PC-3 (cell line): Measurements from ENCODE around the gene TMEM212. TPM values are rescaled to one million over a fixed set of nuclear protein-coding genes. Genes with fewer than 3 reads are reported as not detected.

Experiments
- ATAC-seq: fragments of 200-7000 bp; cut with Tn5 transposase; 2 replicates; pipeline ENCODE4 v1.9.1; 2020; ENCODE audit warnings: mild to moderate bottlenecking, moderate library complexity
- BruUV-seq: library from RNA; stranded (reverse); fragments of 400-500 nt; replicated peaks from 2 replicates; lab custom pipeline; 2021; lab: Mats Ljungman, UMichigan
- CTCF ChIA-PET: fragments of 300-600 bp; sonication (Branson Sonifier 250); formaldehyde crosslinking; loops from one replicate; lab custom pipeline; 2022; ENCODE audit warnings: antibody characterized with exemption; lab: Charles Lee
- POLR2A ChIA-PET: fragments of 300-600 bp; sonication (Branson Sonifier 250); formaldehyde crosslinking; loops from one replicate; lab custom pipeline; 2022; ENCODE audit warnings: antibody characterized with exemption; ENCODE audit not compliant: unreplicated experiment; lab: Charles Lee
- DNase-seq: peaks from one replicate; pipeline ENCODE4 v3.0.0-alpha.2; 2015
- H2AFZ ChIP-seq: fragments of 300-600 bp; sonication (generic); 2 replicates; pipeline ENCODE4 v1.6.0; 2016; ENCODE audit warnings: antibody characterized with exemption, low read length
- H3F3A ChIP-seq: fragments of 300-600 bp; sonication (generic); one replicate; pipeline ENCODE4 v1.6.0; 2017; ENCODE audit warnings: antibody characterized with exemption, low read length, control low read depth, mild to moderate bottlenecking; ENCODE audit not compliant: unreplicated experiment
- H3K27ac ChIP-seq: fragments of 300-600 bp; sonication (generic); 2 replicates; pipeline ENCODE4 v1.5.1; 2016; ENCODE audit warnings: mild to moderate bottlenecking, low read length
- H3K27me3 ChIP-seq: fragments of 300-600 bp; sonication (generic); 2 replicates; pipeline ENCODE4 v1.6.1; 2016; ENCODE audit warnings: low read length, mixed read lengths
- H3K36me3 ChIP-seq: fragments of 300-600 bp; sonication (generic); 2 replicates; pipeline ENCODE4 v1.6.1; 2016; ENCODE audit warnings: low read depth, mixed run types, low read length, mixed read lengths
- H3K4me1 ChIP-seq: fragments of 300-600 bp; sonication (generic); 2 replicates; pipeline ENCODE4 v1.5.1; 2016; ENCODE audit warnings: low read length; ENCODE audit not compliant: insufficient read depth
- H3K4me2 ChIP-seq: fragments of 300-600 bp; sonication (generic); 2 replicates; pipeline ENCODE4 v1.6.0; 2016; ENCODE audit warnings: low read length
- H3K4me3 ChIP-seq: fragments of 300-600 bp; sonication (generic); 2 replicates; pipeline ENCODE4 v1.5.1; 2016; ENCODE audit warnings: mild to moderate bottlenecking, low read length, mixed read lengths
- H3K79me2 ChIP-seq: fragments of 300-600 bp; sonication (generic); 2 replicates; pipeline ENCODE4 v1.6.1; 2017; ENCODE audit warnings: low read length, mixed read lengths
- H3K9ac ChIP-seq: fragments of 300-600 bp; sonication (generic); 2 replicates; pipeline ENCODE4 v1.6.0; 2016; ENCODE audit warnings: mild to moderate bottlenecking, low read length
- H3K9me2 ChIP-seq: fragments of 300-600 bp; sonication (generic); replicated peaks from 2 replicates; pipeline ENCODE4 v1.6.1; 2016; ENCODE audit warnings: mixed run types, low read length, mixed read lengths
- H3K9me3 ChIP-seq: fragments of 300-600 bp; sonication (generic); 2 replicates; pipeline ENCODE4 v1.6.1; 2016; ENCODE audit warnings: low read length, mixed read lengths
- H4K20me1 ChIP-seq: fragments of 300-600 bp; sonication (generic); 2 replicates; pipeline ENCODE4 v1.6.1; 2016; ENCODE audit warnings: low read length, mixed read lengths
- CTCF ChIP-seq: fragments of 300-600 bp; sonication (generic); conservative IDR thresholded peaks from 2 replicates; pipeline ENCODE4 v1.5.1; 2017; ENCODE audit warnings: antibody characterized with exemption, low read depth, mild to moderate bottlenecking, low read length
- EZH2 ChIP-seq: fragments of 300-600 bp; sonication (generic); IDR thresholded peaks from one replicate; pipeline ENCODE4 v1.6.1; 2017; ENCODE audit warnings: antibody characterized with exemption, mild to moderate bottlenecking, low read length; ENCODE audit not compliant: unreplicated experiment
- EZH2phosphoT487 ChIP-seq: fragments of 300-600 bp; sonication (generic); IDR thresholded peaks from 2 replicates; pipeline ENCODE4 v1.6.1; 2018; ENCODE audit warnings: mild to moderate bottlenecking, antibody characterized with exemption, low read length, borderline replicate concordance
- intact Hi-C: fragments of 100-400 bp; cut with micrococcal nuclease; formaldehyde crosslinking; loops from 2 replicates; pipeline ENCODE4 v1.9.0; 2023
- total RNA-seq: library from RNA; depleted of rRNA; stranded (reverse); fragments of >200 nt; gene quantifications from 2 replicates; pipeline ENCODE4 v1.2.3, GENCODE V29; 2014

Gene TMEM212
- total RNA-seq, 1 experiment from 2014 or later = not detected

- ATAC-seq (peak; percentile 48), DNase-seq (peak; percentile 88)
- no peak for TF ChIP-seq CTCF
- BruUV-seq = TSS peak; percentile 75
- intact Hi-C loops = no loop called here
- H3F3A ChIP-seq = no peaks in the 10 kb centered on the region
- no peak overlapping the region for H2AFZ ChIP-seq
- H3K4me1 ChIP-seq = peaks cover 58% of the 10 kb centered on the region
- peaks cover 25% of the 10 kb centered on the region for H3K79me2 ChIP-seq
- H3K9ac ChIP-seq = peak overlapping the region; percentile 77
- H3K27me3 ChIP-seq = no peaks in the 10 kb centered on the region
- ChIA-PET CTCF (interaction anchor here (0.5 kb wide), 1 partner anchor 31 kb away, joined by 4 read pairs; no protein-coding TSS in a partner anchor), POLR2A (interaction anchor here (0.6 to 1.3 kb wide), 5 partner anchors 8 to 152 kb away, joined by 3 to 10 read pairs (median 4); partner anchors contain the start of gene PLD1)
- no peak overlapping the region for H3K4me3 ChIP-seq
- no peaks in the 10 kb centered on the region for H3K9me2 ChIP-seq
- H3K27ac ChIP-seq = peak overlapping the region; percentile 95
- peak overlapping the region; percentile 44 for H3K4me2 ChIP-seq
- H3K9me3 ChIP-seq = no peaks in the 10 kb centered on the region
- H4K20me1 ChIP-seq = no peaks in the 10 kb centered on the region
- no peaks in the 10 kb centered on the region for H3K36me3 ChIP-seq
These were observed 41.2 kb upstream of the TMEM212 start for GRCh38 chr3:171801738-171802589.

- no peaks in the 10 kb centered on the region for H3K36me3 ChIP-seq
- peak overlapping the region; percentile 35 for H3K4me2 ChIP-seq
- no peaks in the 10 kb centered on the region for H4K20me1 ChIP-seq
- no peaks in the 10 kb centered on the region for H3K9me2 ChIP-seq
- no peak for TF ChIP-seq EZH2phosphoT487
- H2AFZ ChIP-seq = no peak overlapping the region
- H3K9me3 ChIP-seq = no peaks in the 10 kb centered on the region
- H3K9ac ChIP-seq = peak overlapping the region; percentile 77
- peak overlapping the region; percentile 95 for H3K27ac ChIP-seq
- DNase-seq = no peak
- intact Hi-C loops = no loop called here
- peaks cover 61% of the 10 kb centered on the region for H3K4me1 ChIP-seq
- no TSS peak for BruUV-seq
- H3F3A ChIP-seq = no peaks in the 10 kb centered on the region
- CTCF ChIA-PET = no interaction called here
- no peak overlapping the region for H3K4me3 ChIP-seq
- H3K27me3 ChIP-seq = no peaks in the 10 kb centered on the region
- H3K79me2 ChIP-seq = peaks cover 26% of the 10 kb centered on the region
- no peak for ATAC-seq
- POLR2A ChIA-PET = interaction anchor here (0.7 to 1.3 kb wide), 3 partner anchors 12 to 32 kb away, joined by 3 to 4 read pairs (median 4); no protein-coding TSS in a partner anchor
These were observed 40.6 kb upstream of the TMEM212 start for GRCh38 chr3:171802590-171802956.

- no TSS peak for BruUV-seq
- Histone ChIP-seq H3K27ac (peak overlapping the region; percentile 95), H3K79me2 (peaks cover 30% of the 10 kb centered on the region), H3K4me3 (no peak overlapping the region), H3K4me1 (peaks cover 57% of the 10 kb centered on the region), H3K9me3 (no peaks in the 10 kb centered on the region), H3K9ac (peak overlapping the region; percentile 77; the same call in 1 of the 2 replicates), H3K4me2 (no peak overlapping the region), H3F3A (no peaks in the 10 kb centered on the region), H4K20me1 (no peaks in the 10 kb centered on the region), H3K36me3 (no peaks in the 10 kb centered on the region), H3K27me3 (no peaks in the 10 kb centered on the region), H2AFZ (no peak overlapping the region), H3K9me2 (no peaks in the 10 kb centered on the region)
- intact Hi-C loops = no loop called here
- no peak for TF ChIP-seq EZH2phosphoT487
- TF ChIP-seq CTCF = no peak
- TF ChIP-seq EZH2 = no peak
- ATAC-seq (no peak), DNase-seq (no peak)
- ChIA-PET POLR2A (no interaction called here), CTCF (no interaction called here)
These were observed 40.1 kb upstream of the TMEM212 start for GRCh38 chr3:171803044-171803443.
